GM12878 (cell line): ENCODE measurements around the gene R3HDM2.

Experiments used
- BHLHE40 ChIP-seq, 2 experiments: fragments of 450-650 bp in 1 of 2; IDR thresholded peaks; 2 replicates each; pipeline ENCODE4 v1.6.1; 2011 to 2017; ENCODE audit warnings: low read depth in 2 of 2, borderline replicate concordance in 1 of 2, improper control_type of control experiment in 1 of 2, low read length in 1 of 2, mild to moderate bottlenecking in 1 of 2
- CBX3 ChIP-seq: fragments of 200-600 bp; sonication (generic); IDR thresholded peaks from 2 replicates; pipeline ENCODE4 v1.6.1; 2016; ENCODE audit warnings: low read depth, borderline replicate concordance
- CHD1 ChIP-seq: IDR thresholded peaks from 2 replicates; pipeline ENCODE4 v1.6.1; 2012; ENCODE audit warnings: low read depth, low read length, improper control_type of control experiment
- CTCF ChIP-seq, 3 experiments: IDR thresholded peaks in 2 of 3; conservative IDR thresholded peaks in 1 of 3; 2 replicates each; pipeline ENCODE4 v1.5.1; 2011; ENCODE audit warnings: low read depth in 3 of 3, low read length in 3 of 3, mild to moderate bottlenecking in 3 of 3, control low read depth in 2 of 3, moderate library complexity in 2 of 3, inconsistent platforms in 1 of 3, mixed read lengths in 1 of 3; ENCODE audit not compliant: control insufficient read depth in 2 of 3, insufficient read depth in 1 of 3; ENCODE audit errors: extremely low read depth in 1 of 3
- EP300 ChIP-seq, 2 experiments: fragments of 150-350 bp in 1 of 2; IDR thresholded peaks; 2 replicates each; pipeline ENCODE4 v1.6.1; 2011 to 2012; ENCODE audit warnings: low read depth in 2 of 2, low read length in 2 of 2, borderline replicate concordance in 1 of 2, improper control_type of control experiment in 1 of 2, inconsistent platforms in 1 of 2; ENCODE audit not compliant: control insufficient read depth in 1 of 2
- MXI1 ChIP-seq: fragments of 150-350 bp; IDR thresholded peaks from 2 replicates; pipeline ENCODE4 v1.6.1; 2011; ENCODE audit warnings: low read depth, mild to moderate bottlenecking, inconsistent platforms, low read length, improper control_type of control experiment
- NKRF ChIP-seq: fragments of 450-650 bp; conservative IDR thresholded peaks from 2 replicates; pipeline ENCODE4 v1.6.1; 2017; ENCODE audit warnings: mild to moderate bottlenecking, moderate library complexity
- POLR2AphosphoS5 ChIP-seq: IDR thresholded peaks from 2 replicates; pipeline ENCODE4 v1.6.1; 2011; ENCODE audit warnings: mild to moderate bottlenecking, low read length, inconsistent platforms
- REST ChIP-seq: IDR thresholded peaks from 2 replicates; pipeline ENCODE4 v1.6.1; 2012; ENCODE audit warnings: mild to moderate bottlenecking, low read depth, low read length
- USF2 ChIP-seq: IDR thresholded peaks from 2 replicates; pipeline ENCODE4 v1.6.1; 2011; ENCODE audit warnings: low read depth, low read length, improper control_type of control experiment, borderline replicate concordance

GRCh38 chr12:57355734-57356133 lies 75.1 kb downstream of the R3HDM2 start:
- TF ChIP-seq USF2: no peak
- no peak for TF ChIP-seq BHLHE40 (IDR thresholded peaks at IDR 0.05; ENCODE audit: borderline replicate concordance in 1 of 2, low read depth in 2 of 2, low read length in 1 of 2)
- TF ChIP-seq CTCF (IDR thresholded peaks at IDR 0.05 in 2 of 3, conservative IDR thresholded peaks at IDR 0.05 in 1 of 3; ENCODE audit: control insufficient read depth in 2 of 3, extremely low read depth in 1 of 3, insufficient read depth in 1 of 3, low read depth in 3 of 3, low read length in 3 of 3): no peak
- no peak for TF ChIP-seq EP300 (IDR thresholded peaks at IDR 0.05; ENCODE audit: borderline replicate concordance in 1 of 2, control insufficient read depth in 1 of 2, low read depth in 2 of 2, low read length in 2 of 2)
- no peak for TF ChIP-seq POLR2AphosphoS5
- no peak for TF ChIP-seq CHD1
- TF ChIP-seq MXI1: no peak
- TF ChIP-seq CBX3: no peak
- TF ChIP-seq REST: no peak
- TF ChIP-seq NKRF: no peak
